ES-I3 (cell line): ENCODE measurements around the gene ZFAND6.
"Not testable (repeated sequence)": the region's sequence is repeated elsewhere in the genome, so short reads cannot be mapped to it uniquely, and the experiment has no call there.

ENCODE experiments used
- H3K36me3 ChIP-seq: 2 replicates; pipeline ENCODE4 v1.6.1; 2013; ENCODE audit warnings: mild to moderate bottlenecking, low read length, control low read depth, moderate library complexity; ENCODE audit not compliant: insufficient read depth
- H3K4me1 ChIP-seq: 2 replicates; pipeline ENCODE4 v1.6.1; 2013; ENCODE audit warnings: mild to moderate bottlenecking, control low read depth, low read length; ENCODE audit not compliant: insufficient read depth
- H3K9ac ChIP-seq: 2 replicates; pipeline ENCODE4 v1.6.1; 2013; ENCODE audit warnings: low read depth, mild to moderate bottlenecking, low read length, moderate library complexity
- H3K9me3 ChIP-seq: 2 replicates; pipeline ENCODE4 v1.6.1; 2013; ENCODE audit warnings: mild to moderate bottlenecking, low read length, moderate library complexity; ENCODE audit not compliant: control insufficient read depth, insufficient read depth

Gene ZFAND6

DNA sequence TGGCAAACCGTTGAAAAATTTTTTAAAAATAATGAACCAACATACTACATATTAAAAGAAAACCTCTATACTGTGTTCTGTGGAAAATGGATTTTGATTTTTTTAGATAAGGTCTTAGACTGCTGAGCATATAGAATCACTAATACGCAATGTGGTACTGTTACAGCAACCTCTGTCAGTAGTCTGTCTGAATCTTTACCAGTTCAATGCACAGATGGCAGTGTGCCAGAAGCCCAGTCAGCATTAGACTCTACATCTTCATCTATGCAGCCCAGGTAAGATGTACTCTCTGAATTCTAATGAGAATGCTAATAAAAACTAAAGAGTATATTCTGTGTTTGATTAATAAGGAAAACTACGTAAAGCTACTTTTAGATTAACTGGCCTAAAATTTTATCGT, 62.1 kb downstream of the ZFAND6 start:
- H3K9me3 ChIP-seq: no peaks in the 10 kb centered on the region
- H3K36me3 ChIP-seq: peaks cover 7% of the 10 kb centered on the region; the same call in 1 of the 2 replicates
- no peaks in the 10 kb centered on the region for H3K4me1 ChIP-seq
- H3K9ac ChIP-seq: no peak overlapping the region

DNA sequence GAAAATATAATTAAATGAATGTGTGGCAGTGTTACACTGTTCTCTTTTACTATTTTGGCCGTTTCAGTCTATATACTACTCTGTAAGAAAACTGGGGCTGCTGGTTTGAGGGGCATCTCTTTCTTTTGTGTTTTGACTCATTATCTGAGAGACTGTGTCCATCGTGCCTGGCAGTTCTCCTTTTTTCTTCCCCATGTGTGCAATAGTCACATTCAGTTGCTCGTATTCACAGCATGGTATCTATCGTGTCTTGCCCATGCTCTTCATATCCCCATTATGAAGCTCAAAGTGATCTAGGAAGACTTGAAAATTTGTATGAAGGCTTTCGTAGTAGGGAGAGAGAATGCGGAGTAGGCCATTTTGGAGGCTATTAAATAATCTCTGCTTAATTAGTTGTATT, 63.6 kb downstream of the ZFAND6 start:
- H3K4me1 ChIP-seq: no peaks in the 10 kb centered on the region
- no peak overlapping the region for H3K9ac ChIP-seq
- peaks cover 7% of the 10 kb centered on the region; the same call in 1 of the 2 replicates for H3K36me3 ChIP-seq
- no peaks in the 10 kb centered on the region for H3K9me3 ChIP-seq

- H3K36me3 ChIP-seq: not testable (repeated sequence)
These were observed 67.8 kb downstream of the ZFAND6 start for GRCh38 chr15:80127253-80127652.

DNA sequence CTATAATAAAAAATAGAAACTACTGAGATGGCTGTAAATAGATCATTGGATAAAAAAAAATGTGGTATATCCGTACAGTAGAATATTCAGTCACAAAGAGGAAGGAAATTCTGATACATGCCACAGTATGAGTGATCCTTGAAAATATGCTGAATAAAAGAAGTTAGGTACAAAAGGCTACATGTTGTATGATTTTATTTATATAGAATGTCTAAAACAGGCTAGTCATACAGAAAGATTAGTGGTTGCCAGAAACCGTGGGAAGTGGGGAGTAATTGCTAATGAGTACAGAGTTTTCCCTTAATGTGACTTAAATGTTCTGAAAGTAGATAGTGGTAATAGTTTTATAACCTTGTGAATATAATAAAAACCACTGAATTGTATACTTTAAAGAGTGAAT, 68.4 kb downstream of the ZFAND6 start:
- Histone ChIP-seq H3K36me3 (peaks cover 10% of the 10 kb centered on the region), H3K9ac (no peak overlapping the region), H3K9me3 (no peaks in the 10 kb centered on the region), H3K4me1 (no peaks in the 10 kb centered on the region)

More at GRCh38 chr15:80127253-80127652, 67.8 kb downstream of the ZFAND6 start:
- not testable (repeated sequence) for H3K4me1 ChIP-seq, H3K9me3 ChIP-seq, H3K9ac ChIP-seq

GRCh38 chr15:80132382-80132781, 72.9 kb downstream of the ZFAND6 start:
- no peaks in the 10 kb centered on the region for H3K9me3 ChIP-seq
- no peak overlapping the region for H3K9ac ChIP-seq
- H3K4me1 ChIP-seq: no peaks in the 10 kb centered on the region
- peaks cover 9% of the 10 kb centered on the region for H3K36me3 ChIP-seq

DNA sequence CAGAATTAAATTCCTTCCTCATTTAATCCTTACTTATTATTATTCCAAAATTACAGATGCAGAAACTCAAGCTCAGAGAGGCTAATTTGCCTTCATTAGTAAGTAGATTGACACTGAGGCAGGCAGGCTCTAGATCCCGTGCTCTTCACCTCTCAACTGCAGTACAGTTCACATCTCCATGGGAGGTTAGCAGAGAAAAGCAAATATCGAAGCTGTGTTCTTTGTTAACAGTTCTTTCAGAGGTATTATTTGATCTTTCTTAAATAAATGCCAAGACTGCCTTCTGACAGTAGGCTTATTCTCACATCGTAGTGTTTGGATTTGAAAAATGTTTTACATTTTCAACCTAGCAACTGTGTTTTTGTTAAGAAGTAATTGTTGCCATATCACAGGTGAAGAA, 77.4 kb downstream of the ZFAND6 start:
- peaks cover 10% of the 10 kb centered on the region for H3K36me3 ChIP-seq
- no peaks in the 10 kb centered on the region for H3K4me1 ChIP-seq
- H3K9me3 ChIP-seq: no peaks in the 10 kb centered on the region
- H3K9ac ChIP-seq: no peak overlapping the region

- Histone ChIP-seq H3K9me3 (no peaks in the 10 kb centered on the region), H3K4me1 (no peaks in the 10 kb centered on the region), H3K36me3 (peaks cover 6% of the 10 kb centered on the region; the same call in 1 of the 2 replicates), H3K9ac (no peak overlapping the region)
These were observed 79.5 kb downstream of the ZFAND6 start for GRCh38 chr15:80138961-80139360.

- Histone ChIP-seq H3K4me1 (no peaks in the 10 kb centered on the region), H3K9me3 (no peaks in the 10 kb centered on the region), H3K36me3 (peaks cover 3% of the 10 kb centered on the region; the same call in 1 of the 2 replicates), H3K9ac (no peak overlapping the region)
These were observed 81.4 kb downstream of the ZFAND6 start for GRCh38 chr15:80140909-80141308.

GRCh38 chr15:80141916-80142598, 82.6 kb downstream of the ZFAND6 start:
- peaks cover 3% of the 10 kb centered on the region; the same call in 1 of the 2 replicates for H3K36me3 ChIP-seq
- H3K9me3 ChIP-seq: no peaks in the 10 kb centered on the region
- no peaks in the 10 kb centered on the region for H3K4me1 ChIP-seq
- no peak overlapping the region for H3K9ac ChIP-seq

- Histone ChIP-seq H3K9me3 (no peaks in the 10 kb centered on the region), H3K36me3 (no peaks in the 10 kb centered on the region), H3K9ac (no peak overlapping the region), H3K4me1 (no peaks in the 10 kb centered on the region)
These were observed 83.2 kb downstream of the ZFAND6 start for GRCh38 chr15:80142646-80143045.

- H3K9me3 ChIP-seq: no peaks in the 10 kb centered on the region
- no peaks in the 10 kb centered on the region for H3K36me3 ChIP-seq
- H3K4me1 ChIP-seq: peaks cover 19% of the 10 kb centered on the region
- H3K9ac ChIP-seq: no peak overlapping the region
These were observed 91.7 kb downstream of the ZFAND6 start for GRCh38 chr15:80151148-80151547.

- H3K36me3 ChIP-seq: no peaks in the 10 kb centered on the region
- peak overlapping the region; percentile 63; the same call in 1 of the 2 replicates for H3K9ac ChIP-seq
- no peaks in the 10 kb centered on the region for H3K9me3 ChIP-seq
- peaks cover 19% of the 10 kb centered on the region for H3K4me1 ChIP-seq
These were observed 92.1 kb downstream of the ZFAND6 start for GRCh38 chr15:80151576-80151975.

DNA sequence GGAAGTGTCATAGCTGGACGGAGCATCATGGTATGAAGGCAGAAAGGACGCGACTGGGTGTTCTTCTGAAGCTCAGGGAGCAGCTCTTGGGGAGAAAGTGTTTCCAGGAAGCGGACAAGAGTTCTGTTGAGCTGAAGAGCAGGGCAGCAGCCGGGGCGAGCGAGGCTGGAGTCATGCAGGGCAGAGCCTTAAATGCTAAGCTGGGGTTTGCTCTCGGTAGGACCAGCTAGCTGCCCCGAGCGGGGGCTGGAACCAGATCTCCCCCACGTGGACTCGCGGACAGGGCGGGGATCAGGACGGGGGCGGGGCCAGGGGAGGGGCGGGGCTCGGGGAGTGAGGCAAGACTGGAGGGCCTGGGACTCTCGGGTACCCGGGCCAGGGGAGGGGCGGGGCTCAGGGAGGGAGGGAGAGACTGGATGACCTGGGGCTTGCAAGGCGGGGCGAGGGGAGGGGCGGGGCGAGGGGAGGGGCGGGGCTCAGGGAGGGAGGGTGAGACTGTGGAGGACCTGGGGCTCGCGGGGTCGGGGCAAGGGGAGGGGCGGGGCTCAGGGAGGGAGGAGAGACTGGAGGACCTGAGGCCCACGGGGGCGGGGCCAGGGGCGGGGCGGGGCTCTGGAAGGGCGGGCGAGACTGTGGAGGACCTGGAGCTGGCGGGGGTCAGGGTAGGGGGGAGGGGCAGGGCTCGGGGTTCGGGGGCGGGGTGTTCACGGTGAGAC, 92.9 kb downstream of the ZFAND6 start:
- Histone ChIP-seq H3K36me3 (no peaks in the 10 kb centered on the region), H3K4me1 (peaks cover 19% of the 10 kb centered on the region), H3K9ac (peak overlapping the region; percentile 76; the same call in 1 of the 2 replicates), H3K9me3 (no peaks in the 10 kb centered on the region)

- Histone ChIP-seq H3K36me3 (no peaks in the 10 kb centered on the region), H3K4me1 (peaks cover 19% of the 10 kb centered on the region)
These were observed 93.7 kb downstream of the ZFAND6 start, which contains the start of gene FAH for GRCh38 chr15:80152896-80153876. Gene FAH (plus strand): TSS chr15:80152999. CDS start chr15:80153055, 56 bp downstream.

More at GRCh38 chr15:80152896-80153876, 93.7 kb downstream of the ZFAND6 start, which contains the start of gene FAH:
- H3K9me3 ChIP-seq: no peaks in the 10 kb centered on the region
- H3K9ac ChIP-seq: peak within 1 kb of the TSS; percentile 76
